ENCODE data around the gene CCDC15.
"Not testable (repeated sequence)": the region's sequence is repeated elsewhere in the genome, so short reads cannot be mapped to it uniquely, and the experiment has no call there.

Gene CCDC15

GRCh38 chr11:124946735-124947141 lies 7.3 kb upstream of the CCDC15 start:
- in situ Hi-C loops (cut with MboI; ENCODE audit: low sequenced_read_pairs, unreplicated experiment) = no loop called here
- no peak for TF ChIP-seq CTCF (IDR thresholded peaks at IDR 0.05; ENCODE audit: borderline replicate concordance, control extremely low read depth, extremely low read depth, insufficient read depth, missing control alignments)
- no peak for DNase-seq (ENCODE audit: low spot score)

GRCh38 chr11:124950601-124951330 lies 3.2 kb upstream of the CCDC15 start:
- no peak for DNase-seq (ENCODE audit: low spot score)
- no peak for TF ChIP-seq CTCF (IDR thresholded peaks at IDR 0.05; ENCODE audit: borderline replicate concordance, control extremely low read depth, extremely low read depth, insufficient read depth, missing control alignments)
- in situ Hi-C loops (cut with MboI; ENCODE audit: low sequenced_read_pairs, unreplicated experiment) = loop anchor here (10.0 to 25.0 kb wide), 2 partner anchors 184 to 412 kb away; no protein-coding TSS in a partner anchor

GRCh38 chr11:124951341-124951740 lies 2.7 kb upstream of the CCDC15 start:
- TF ChIP-seq CTCF (IDR thresholded peaks at IDR 0.05; ENCODE audit: borderline replicate concordance, control extremely low read depth, extremely low read depth, insufficient read depth, missing control alignments) = no peak
- DNase-seq (ENCODE audit: low spot score) = no peak
- in situ Hi-C loops (cut with MboI; ENCODE audit: low sequenced_read_pairs, unreplicated experiment) = loop anchor here (10.0 to 25.0 kb wide), 2 partner anchors 183 to 411 kb away; no protein-coding TSS in a partner anchor

GRCh38 chr11:124954590-124954955 lies 571 bp downstream of the CCDC15 start:
- DNase-seq (ENCODE audit: low spot score) = no peak
- no peak for TF ChIP-seq CTCF (IDR thresholded peaks at IDR 0.05; ENCODE audit: borderline replicate concordance, control extremely low read depth, extremely low read depth, insufficient read depth, missing control alignments)
- in situ Hi-C loops (cut with MboI; ENCODE audit: low sequenced_read_pairs, unreplicated experiment) = loop anchor here (10.0 to 25.0 kb wide), 2 partner anchors 180 to 408 kb away; no protein-coding TSS in a partner anchor

GRCh38 chr11:124955035-124955434 lies 1.0 kb downstream of the CCDC15 start:
- in situ Hi-C loops (cut with MboI; ENCODE audit: low sequenced_read_pairs, unreplicated experiment) = loop anchor here (10.0 to 25.0 kb wide), 2 partner anchors 180 to 407 kb away; no protein-coding TSS in a partner anchor
- no peak for TF ChIP-seq CTCF (IDR thresholded peaks at IDR 0.05; ENCODE audit: borderline replicate concordance, control extremely low read depth, extremely low read depth, insufficient read depth, missing control alignments)
- DNase-seq (ENCODE audit: low spot score) = no peak

GRCh38 chr11:124961972-124962609 lies 8.1 kb downstream of the CCDC15 start:
- peak; percentile 61 for TF ChIP-seq CTCF (IDR thresholded peaks at IDR 0.05; ENCODE audit: borderline replicate concordance, control extremely low read depth, extremely low read depth, insufficient read depth, missing control alignments)
- peak; percentile 65 for DNase-seq (ENCODE audit: low spot score)
- in situ Hi-C loops (cut with MboI; ENCODE audit: low sequenced_read_pairs, unreplicated experiment) = loop anchor here (25.0 kb wide), 1 partner anchor 400 kb away; no protein-coding TSS in a partner anchor

GRCh38 chr11:124968197-124968596 lies 14.2 kb downstream of the CCDC15 start:
- not testable (repeated sequence) for DNase-seq (ENCODE audit: low spot score)
- in situ Hi-C loops (cut with MboI; ENCODE audit: low sequenced_read_pairs, unreplicated experiment) = loop anchor here (25.0 kb wide), 1 partner anchor 394 kb away; no protein-coding TSS in a partner anchor

Measured in GM13976 (cell line).